Measurements from ENCODE around the gene HIP1R.

The HIP1R gene

DNA sequence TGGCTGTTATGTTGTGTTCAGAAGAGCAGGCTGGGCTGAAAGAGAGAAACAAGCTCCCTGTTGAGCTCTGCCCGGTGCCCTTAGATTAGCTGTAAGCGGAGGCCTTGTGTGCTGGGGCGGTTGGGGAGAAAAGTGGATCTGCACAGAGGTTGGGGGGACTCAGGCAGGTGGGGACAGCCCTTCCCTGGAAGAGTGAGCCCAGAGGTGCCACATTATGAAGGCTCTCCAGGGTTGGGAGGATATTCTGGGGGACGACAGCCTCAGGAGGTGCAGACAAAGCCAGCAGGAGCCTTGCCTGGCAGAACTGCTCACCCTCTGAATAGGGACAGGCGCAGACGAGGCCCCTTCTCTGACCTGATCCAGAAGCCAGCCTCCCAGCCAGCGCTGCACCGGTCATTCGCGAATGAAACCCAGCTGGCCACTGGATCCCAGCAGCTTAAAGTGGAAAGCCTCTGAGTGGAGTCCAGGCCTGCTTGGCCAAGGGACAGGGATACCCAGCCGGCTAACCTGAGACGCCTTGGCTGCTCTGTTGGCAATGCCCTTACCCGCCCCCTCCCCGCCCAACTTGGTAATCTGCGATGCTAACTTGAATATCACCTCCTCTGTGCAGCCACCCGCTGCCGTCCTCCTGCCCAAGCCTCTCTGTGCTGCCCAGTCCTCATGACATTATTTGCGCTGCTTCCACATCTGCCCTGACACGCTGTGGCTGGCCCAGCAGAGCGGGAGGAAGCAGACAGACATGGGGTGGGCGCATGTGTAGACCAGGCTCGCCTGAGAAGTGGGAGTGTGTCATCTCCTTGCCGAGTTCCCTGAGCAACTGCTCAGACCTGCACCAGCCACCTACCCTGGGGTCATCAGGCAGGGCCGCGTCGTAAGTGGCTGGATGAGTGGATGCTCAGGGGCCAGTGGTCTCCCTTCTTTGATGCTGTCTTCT, 5.6 kb downstream of the HIP1R start:
- H3K4me1 Mint-ChIP-seq, result peaks cover 62% of the 10 kb centered on the region
- H3K27ac Mint-ChIP-seq, result peak overlapping the region; percentile 8
- no peaks in the 10 kb centered on the region for H3K36me3 Mint-ChIP-seq
- H3K4me3 Mint-ChIP-seq, result no peak overlapping the region
- no peaks in the 10 kb centered on the region for H3K27me3 Mint-ChIP-seq
- H3K9me3 Mint-ChIP-seq, result no peaks in the 10 kb centered on the region

DNA sequence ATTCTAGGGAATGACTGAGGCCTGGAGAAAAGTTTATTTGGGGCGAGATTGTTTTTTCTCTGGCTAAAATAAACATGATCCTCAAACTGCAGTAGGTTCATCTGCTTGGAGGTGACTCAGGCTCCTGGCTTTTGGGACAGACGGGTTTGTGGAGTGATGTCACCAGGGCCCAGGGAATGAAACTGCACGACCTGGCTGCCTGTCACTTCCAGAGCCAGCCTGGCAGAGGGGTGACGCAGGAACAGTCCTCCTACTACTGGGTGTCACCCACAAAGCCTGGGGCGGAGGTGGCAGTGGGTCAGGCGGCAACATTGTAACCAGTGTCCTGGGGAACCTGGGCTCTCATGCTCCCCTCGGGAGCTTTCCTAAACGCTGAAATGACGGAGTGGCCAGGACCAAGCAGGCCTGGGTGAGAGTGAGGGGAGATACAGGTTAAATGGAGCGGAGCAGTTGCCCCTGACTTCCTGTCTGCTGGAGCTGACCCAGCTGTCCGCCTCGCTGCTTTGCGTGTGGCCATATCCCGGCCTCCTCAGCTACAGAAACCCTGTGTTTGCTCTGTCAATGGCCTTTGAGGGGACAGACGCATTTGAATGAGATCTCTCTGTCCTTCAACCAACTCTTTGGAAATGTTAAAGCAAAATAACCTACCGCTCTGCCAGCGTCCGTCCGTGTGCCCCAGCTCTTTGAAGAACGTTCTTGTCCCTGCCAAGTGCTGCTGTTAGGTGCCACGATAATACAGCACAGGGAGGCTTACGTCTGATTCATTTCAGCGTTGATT, 6.5 kb downstream of the HIP1R start:
- Mint-ChIP-seq H3K9me3 (no peaks in the 10 kb centered on the region), H3K4me1 (peaks cover 55% of the 10 kb centered on the region), H3K4me3 (no peak overlapping the region), H3K27me3 (no peaks in the 10 kb centered on the region), H3K36me3 (no peaks in the 10 kb centered on the region), H3K27ac (no peak overlapping the region)

DNA sequence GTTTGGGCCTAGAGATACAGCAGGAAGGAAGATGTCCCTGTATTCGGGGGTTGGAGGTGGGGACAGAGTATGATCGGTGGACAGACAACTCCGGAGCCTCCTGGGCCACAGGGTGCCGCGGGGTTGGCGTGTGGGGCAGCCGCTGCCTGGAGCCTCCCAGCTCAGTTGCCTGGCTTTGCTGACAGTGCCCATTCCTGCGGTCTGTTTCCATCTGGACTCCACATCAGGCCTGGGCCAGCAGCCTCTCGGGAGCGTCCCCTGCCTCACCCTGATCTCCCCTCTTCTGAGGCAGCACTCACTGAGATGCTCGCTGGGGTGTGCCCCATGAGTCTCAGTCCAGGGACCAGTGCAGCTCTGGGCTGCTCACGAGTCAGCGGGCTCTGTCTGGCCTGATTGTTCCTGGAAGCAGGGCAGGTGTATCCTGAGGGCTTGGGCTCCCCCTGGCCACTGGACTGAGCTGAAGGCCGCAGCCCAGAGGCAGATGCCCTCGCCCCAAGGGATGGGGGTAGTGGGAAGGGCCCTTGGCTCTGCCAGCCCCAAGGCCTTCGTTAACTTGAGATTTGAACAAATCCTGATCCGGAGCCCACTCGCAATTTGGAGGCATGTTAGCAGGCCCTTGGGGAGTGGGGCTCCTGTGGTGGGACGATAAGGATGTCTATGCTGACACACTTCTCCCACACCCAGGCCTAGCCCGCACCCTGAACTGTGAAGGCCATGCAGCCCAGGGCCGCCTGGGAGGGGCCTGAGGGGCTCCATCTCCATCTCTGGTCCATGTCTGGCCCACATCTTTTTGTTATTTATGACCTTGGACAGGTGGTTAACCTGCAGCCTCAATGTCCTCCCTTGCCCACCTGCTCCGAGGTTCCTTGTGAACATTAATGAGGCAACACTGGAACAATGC, 7.5 kb downstream of the HIP1R start:
- Mint-ChIP-seq H3K4me3 (no peak overlapping the region), H3K9me3 (no peaks in the 10 kb centered on the region), H3K27me3 (no peaks in the 10 kb centered on the region), H3K4me1 (peaks cover 45% of the 10 kb centered on the region), H3K27ac (no peak overlapping the region), H3K36me3 (no peaks in the 10 kb centered on the region)

DNA sequence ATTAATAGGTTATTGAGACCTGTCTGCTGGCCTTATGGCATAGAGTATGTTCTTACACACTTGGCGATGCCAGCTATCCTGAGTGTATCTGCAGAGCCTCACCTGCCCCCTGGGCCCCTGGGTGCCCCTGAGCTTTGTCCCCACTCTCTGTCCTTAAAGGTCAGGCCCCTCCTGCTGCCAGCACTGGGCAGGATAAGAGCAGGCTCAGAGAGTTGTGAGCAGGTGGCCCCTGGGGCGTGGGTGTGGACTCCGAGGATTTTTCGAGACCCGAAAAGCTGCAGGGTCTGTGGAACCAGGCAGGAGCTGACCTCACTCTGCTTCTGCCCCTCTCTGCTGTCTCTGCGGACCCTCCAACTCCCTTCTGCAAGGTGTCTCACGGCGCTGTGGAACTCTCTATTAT, 8.2 kb downstream of the HIP1R start:
- Mint-ChIP-seq H3K36me3 (no peaks in the 10 kb centered on the region), H3K9me3 (no peaks in the 10 kb centered on the region), H3K27ac (no peak overlapping the region), H3K27me3 (no peaks in the 10 kb centered on the region), H3K4me3 (no peak overlapping the region), H3K4me1 (peaks cover 38% of the 10 kb centered on the region)

DNA sequence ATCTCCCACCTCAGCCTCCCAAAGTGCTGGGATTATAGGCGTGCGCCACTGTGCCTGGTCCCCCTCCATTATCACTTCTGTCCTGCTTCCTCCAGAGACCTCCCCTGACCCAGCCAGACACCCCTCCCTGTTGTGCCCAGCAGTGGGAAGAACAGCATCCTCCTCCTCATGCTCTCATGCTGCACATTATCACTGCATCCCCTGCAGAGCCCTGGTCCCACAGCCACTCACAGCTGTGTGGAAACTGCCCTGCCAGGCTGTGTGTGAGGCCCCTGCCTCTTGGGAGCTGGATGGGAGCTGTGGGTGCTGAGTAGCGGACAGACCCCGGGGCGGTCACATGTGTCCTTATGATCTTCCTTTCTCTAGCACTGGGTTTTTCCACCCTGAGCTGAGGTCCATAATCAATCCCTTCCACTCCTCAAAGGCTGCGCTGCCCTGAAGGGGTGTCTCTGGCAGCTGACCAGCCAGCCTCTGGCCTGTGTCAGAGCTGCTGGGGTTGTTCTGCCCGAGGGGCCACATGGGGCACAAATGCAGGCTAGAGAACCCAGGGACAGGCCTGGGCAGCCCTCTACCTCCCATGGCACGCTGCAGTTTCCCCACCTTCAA, 9.2 kb downstream of the HIP1R start:
- H3K27ac Mint-ChIP-seq, result no peak overlapping the region
- no peaks in the 10 kb centered on the region for H3K36me3 Mint-ChIP-seq
- no peaks in the 10 kb centered on the region for H3K9me3 Mint-ChIP-seq
- H3K4me1 Mint-ChIP-seq, result peaks cover 28% of the 10 kb centered on the region
- H3K4me3 Mint-ChIP-seq, result no peak overlapping the region
- H3K27me3 Mint-ChIP-seq, result no peaks in the 10 kb centered on the region

DNA sequence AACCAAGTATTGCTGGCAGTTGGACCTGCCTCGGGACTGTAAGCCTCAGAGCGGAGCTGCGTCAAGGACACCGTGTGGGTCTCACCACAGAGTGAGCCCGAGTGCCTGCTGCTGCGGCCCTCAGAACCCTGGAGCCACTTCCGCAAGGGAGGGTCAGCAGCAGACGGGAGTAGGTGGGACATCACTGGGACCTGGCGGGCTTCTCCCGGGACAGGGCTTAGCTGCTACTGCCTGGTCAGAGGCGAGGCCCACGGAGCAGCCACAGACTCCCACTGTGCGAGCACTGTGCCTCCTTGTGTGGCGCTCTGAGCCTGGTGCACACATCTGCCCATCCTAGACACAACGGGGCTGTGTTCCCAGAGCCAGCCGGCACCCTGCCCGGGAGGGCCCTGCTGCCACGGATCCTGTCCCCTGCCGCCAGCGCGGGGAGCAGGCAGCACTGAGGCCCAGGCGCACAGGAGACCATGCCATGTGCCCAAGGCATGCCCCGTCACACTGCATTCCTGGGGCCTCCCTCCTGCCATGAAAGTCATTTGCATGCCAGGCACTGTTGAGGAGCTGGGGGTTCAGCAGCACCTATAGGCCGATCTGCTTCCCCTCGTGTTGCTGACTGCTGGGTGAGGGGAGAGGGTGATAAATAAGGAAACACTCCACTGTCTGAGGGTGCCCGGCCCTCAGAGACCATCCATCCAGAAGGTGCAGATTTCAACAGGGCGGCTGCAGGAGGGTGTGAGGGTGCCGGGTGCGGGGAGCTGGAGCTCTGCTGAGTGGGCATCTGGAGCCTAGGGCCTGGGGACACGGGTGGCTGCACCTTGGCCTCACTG, 10.0 kb downstream of the HIP1R start:
- Mint-ChIP-seq H3K4me3 (no peak overlapping the region), H3K27me3 (no peaks in the 10 kb centered on the region), H3K9me3 (no peaks in the 10 kb centered on the region), H3K4me1 (peaks cover 23% of the 10 kb centered on the region), H3K27ac (no peak overlapping the region), H3K36me3 (no peaks in the 10 kb centered on the region)

DNA sequence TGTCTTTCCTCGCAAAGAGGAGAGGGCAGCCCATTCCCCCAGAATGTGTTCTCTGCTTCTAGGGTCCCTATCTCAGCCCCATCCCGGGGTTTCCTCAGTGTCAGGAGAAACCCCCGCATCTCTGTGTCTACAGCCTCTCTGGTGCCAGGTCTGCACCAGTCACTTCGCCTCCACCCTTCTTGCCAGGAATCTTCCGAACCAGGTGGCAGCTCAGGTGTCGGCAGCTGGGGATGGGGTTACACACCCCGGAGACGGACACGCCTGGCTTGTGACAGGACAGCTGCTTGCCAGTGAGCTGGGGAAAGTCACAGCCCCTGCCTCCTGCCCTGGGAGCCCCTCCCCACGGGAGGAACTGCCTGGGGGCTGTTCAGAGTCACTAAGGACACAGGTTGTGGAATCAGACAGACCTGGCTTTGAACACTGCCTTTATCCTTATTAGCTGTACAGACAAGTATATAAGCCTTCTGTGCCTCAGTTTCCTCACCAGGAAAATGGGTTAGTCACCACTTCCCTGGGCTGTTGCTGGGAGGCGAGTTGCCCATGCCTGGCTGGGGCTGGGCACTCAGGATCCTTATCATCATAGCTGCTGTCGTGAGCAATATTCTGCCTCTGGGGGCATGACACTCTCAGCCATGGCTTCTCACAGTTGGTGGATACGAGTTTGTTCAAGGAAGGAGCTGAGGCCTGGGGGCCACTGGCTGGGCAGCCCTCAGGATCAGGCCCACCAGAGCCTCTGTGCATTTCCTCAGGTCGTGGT, 10.8 kb downstream of the HIP1R start:
- Mint-ChIP-seq H3K27ac (no peak overlapping the region), H3K9me3 (no peaks in the 10 kb centered on the region), H3K4me1 (peaks cover 18% of the 10 kb centered on the region), H3K27me3 (no peaks in the 10 kb centered on the region), H3K36me3 (no peaks in the 10 kb centered on the region), H3K4me3 (no peak overlapping the region)

DNA sequence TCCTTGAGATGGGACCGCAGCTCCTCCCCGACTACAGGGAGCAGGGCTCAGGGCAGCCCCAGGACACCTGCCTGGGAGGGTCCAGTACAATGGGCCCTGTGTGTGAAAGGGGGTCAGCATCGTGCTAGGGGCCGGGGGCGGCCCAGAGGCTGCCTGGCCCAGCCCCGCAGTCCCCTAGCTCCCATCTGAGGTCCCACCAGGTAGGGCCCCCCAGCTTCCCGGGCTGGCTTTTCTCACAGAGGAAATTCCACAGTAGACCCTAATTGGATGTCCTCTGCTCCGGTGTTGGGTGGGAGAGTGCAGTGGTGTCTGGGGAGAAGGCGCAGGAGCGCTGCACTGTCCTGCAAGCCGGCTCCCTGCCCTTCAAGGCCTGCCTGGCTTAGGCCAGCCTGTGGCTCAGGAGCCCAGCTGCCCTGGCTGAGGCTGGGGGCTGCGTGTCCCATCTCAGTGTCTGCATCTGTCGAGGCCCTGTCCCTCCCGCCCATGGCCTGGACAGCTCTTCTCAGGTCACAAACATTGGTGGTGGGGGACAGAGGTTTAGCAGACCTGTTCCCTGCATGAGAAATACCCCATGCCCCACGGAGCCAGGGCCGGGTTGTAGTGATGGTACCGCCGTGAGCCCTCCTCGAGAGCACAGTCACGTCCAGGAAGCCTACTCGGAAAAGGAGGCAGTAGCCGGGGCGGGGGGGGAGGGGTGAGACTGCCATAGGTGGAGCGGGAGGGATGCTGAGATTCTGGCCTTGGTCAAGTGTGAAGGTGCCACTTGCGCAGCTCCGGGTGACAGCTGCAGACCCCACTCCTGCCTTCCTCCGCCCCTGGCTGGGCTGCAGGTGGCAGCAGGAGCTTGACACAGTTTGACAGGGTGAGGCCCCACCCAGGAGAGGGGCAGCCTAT, 11.6 kb downstream of the HIP1R start:
- no peaks in the 10 kb centered on the region for H3K27me3 Mint-ChIP-seq
- H3K27ac Mint-ChIP-seq, result no peak overlapping the region
- no peaks in the 10 kb centered on the region for H3K9me3 Mint-ChIP-seq
- H3K4me3 Mint-ChIP-seq, result no peak overlapping the region
- no peaks in the 10 kb centered on the region for H3K36me3 Mint-ChIP-seq
- H3K4me1 Mint-ChIP-seq, result peaks cover 10% of the 10 kb centered on the region

DNA sequence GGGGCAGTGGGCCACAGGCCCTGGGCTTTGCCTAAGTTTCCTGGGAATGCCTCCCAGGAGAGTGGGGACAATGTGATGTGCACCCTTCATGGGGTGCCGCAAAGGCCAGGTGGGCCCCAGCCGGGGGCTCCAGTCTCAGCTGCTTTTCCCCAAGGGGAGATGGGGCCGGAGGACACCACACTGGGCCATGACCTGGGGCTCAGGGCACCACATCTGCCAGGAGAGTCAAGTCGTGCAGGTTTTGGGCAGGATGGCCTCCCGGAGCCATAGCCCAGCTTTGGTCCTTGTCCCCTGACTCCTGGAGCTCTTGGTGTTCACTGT, 12.2 kb downstream of the HIP1R start:
- Mint-ChIP-seq H3K9me3 (no peaks in the 10 kb centered on the region), H3K27me3 (no peaks in the 10 kb centered on the region), H3K27ac (no peak overlapping the region), H3K4me1 (peaks cover 4% of the 10 kb centered on the region), H3K36me3 (no peaks in the 10 kb centered on the region), H3K4me3 (no peak overlapping the region)

DNA sequence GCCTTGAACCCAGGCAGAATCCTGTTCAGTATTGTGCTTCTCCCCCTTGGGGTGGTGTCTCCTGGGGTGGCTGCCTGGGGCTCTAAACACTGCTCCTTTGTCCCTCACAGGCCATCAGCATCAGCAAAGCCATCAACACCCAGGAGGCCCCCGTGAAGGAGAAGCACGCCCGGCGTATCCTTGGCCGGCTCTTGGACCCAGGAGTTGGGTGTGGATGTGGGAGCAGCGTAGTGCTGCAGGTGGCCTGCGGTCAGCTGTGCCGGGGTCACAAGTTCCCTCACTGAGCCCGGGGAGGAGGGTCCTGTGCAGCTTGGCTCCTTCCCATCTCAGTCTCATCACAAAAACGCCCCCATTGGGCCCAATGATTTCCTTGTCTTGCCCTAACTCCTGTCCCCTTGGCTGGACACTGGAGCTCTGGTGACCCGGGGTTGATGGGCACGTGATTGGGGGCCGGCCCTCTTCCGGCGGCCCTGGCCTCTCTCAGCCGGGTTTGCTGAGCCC, 12.7 kb downstream of the HIP1R start:
- no peaks in the 10 kb centered on the region for H3K9me3 Mint-ChIP-seq
- no peak overlapping the region for H3K27ac Mint-ChIP-seq
- peaks cover 4% of the 10 kb centered on the region for H3K4me1 Mint-ChIP-seq
- no peaks in the 10 kb centered on the region for H3K36me3 Mint-ChIP-seq
- H3K4me3 Mint-ChIP-seq, result no peak overlapping the region
- no peaks in the 10 kb centered on the region for H3K27me3 Mint-ChIP-seq

DNA sequence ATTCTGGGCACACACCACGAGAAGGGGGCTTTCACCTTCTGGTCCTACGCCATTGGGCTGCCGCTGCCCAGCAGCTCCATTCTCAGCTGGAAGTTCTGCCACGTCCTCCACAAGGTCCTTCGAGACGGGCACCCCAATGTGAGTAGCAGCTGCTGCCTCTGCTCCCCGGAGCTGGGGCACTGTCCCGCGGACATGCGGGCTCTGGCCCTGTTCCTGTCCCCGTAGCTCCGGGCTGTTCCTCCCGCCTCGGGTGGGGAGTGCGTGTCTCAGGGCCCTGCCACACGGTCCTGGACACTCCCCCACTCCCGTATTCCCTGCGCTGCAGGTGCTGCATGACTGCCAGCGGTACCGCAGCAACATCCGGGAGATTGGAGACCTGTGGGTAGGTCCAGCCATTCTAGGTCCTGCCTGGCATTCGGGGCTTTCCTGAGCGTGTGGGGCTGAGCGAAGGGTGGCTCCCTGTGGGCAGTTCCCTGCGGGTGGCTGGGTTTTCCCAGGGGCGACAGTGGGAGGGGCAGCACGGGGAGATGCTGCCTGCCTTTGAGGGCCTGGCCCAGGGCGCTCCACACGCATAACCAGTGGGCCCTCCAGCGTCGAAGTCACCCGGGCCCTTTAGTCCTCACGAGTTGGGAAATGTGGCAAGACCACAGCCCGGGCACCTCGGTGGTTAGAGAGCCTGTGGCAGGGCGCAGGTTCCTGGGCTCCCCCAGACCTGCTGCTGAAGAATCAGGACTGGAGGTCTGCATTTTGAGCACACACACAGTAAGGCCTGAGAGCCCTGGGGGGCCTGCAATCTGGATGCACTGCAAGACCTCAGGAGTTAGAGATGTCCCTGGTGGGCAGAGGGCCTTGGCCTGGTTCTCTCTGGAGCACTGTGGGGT, 13.5 kb downstream of the HIP1R start:
- Mint-ChIP-seq H3K27me3 (no peaks in the 10 kb centered on the region), H3K27ac (peak overlapping the region; percentile 17), H3K9me3 (no peaks in the 10 kb centered on the region), H3K4me1 (peaks cover 1% of the 10 kb centered on the region), H3K36me3 (no peaks in the 10 kb centered on the region), H3K4me3 (no peak overlapping the region)

DNA sequence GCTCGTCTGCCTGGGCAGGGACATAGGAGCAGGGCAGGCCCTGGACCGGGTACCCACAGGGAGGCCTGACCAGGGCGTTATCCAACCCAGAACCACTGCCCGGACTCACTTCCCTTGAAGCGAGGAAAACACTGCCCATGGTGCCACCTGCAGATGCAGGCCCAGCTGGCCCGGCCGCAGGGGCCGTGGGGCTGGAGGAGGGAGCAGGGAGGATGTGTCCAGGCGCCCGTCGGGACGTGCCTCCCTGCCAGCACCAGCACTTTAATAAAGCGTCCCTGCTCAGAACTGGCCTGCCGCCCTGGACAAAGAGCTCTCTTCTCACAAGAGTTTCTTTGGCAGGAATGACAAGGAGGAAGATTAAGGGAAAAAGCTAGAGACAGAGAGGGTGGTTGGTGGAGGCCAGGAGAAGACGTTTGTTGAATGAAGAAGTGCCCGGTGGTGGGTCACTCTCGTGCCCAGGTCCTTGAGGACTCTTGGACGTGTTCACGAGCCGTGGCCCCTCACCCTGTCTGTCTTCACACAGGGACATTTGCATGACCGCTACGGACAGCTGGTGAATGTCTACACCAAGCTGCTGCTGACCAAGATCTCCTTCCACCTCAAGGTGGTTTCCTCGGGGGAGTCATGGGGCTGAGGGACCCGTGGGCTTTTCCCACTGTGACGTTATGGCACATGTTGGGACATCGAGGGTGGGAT, 14.2 kb downstream of the HIP1R start:
- no peaks in the 10 kb centered on the region for H3K9me3 Mint-ChIP-seq
- H3K27me3 Mint-ChIP-seq, result no peaks in the 10 kb centered on the region
- no peaks in the 10 kb centered on the region for H3K36me3 Mint-ChIP-seq
- no peak overlapping the region for H3K4me3 Mint-ChIP-seq
- no peaks in the 10 kb centered on the region for H3K4me1 Mint-ChIP-seq
- no peak overlapping the region for H3K27ac Mint-ChIP-seq

All from activated naive CD4-positive, alpha-beta T cell treated with anti-CD3 and anti-CD28 coated beads, Interleukin-2, amount 50 U/mL, for 24 hours (primary cell).